ENCODE data around the gene UBTD1. TPM values are rescaled to one million over a fixed set of nuclear protein-coding genes. Genes with fewer than 3 reads are reported as not detected.

The UBTD1 gene
- total RNA-seq, 2 donors from 2014 or later, result 3.3 to 5.6 TPM

- no peak overlapping the region for H3K4me3 Mint-ChIP-seq
- peaks cover 8 to 20% of the 10 kb centered on the region in 2 donors for H3K27me3 Mint-ChIP-seq
- no peaks in the 10 kb centered on the region for H3K4me1 Mint-ChIP-seq (ENCODE audit: low read depth in 2 of 2)
- no peak overlapping the region for H3K27ac Mint-ChIP-seq
- no peaks in the 10 kb centered on the region for H3K9me3 Mint-ChIP-seq
- ATAC-seq (no peak), DNase-seq (ENCODE audit: low spot score) (no peak)
- H3K36me3 Mint-ChIP-seq, result no peaks in the 10 kb centered on the region
These were observed 13.2 kb downstream of the UBTD1 start for GRCh38 chr10:97511711-97512440.

DNA sequence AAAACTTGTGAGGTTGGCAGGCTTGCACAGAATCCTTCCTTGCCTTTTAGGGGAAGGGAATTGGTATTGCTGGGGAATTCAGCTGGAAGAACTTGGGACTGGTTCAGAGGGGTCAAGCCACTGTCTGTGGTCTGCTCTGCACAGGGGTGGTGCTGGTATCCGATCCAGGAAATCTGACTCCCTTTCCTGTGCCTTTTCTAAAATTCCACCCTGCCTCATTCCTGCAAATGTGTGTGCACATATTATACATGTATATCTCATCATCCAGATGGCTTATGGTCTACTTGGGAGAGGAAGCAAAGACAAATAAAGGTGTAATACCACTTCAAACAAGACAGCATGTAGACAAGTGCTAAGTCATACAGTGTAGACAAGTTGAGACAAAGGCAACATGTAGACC lies 14.3 kb downstream of the UBTD1 start:
- Mint-ChIP-seq H3K4me3 (no peak overlapping the region), H3K9me3 (no peaks in the 10 kb centered on the region), H3K27ac (no peak overlapping the region), H3K27me3 (peaks cover 8 to 20% of the 10 kb centered on the region in 2 donors), H3K4me1 (ENCODE audit: low read depth in 2 of 2) (peaks cover 0 to 3% of the 10 kb centered on the region in 2 donors), H3K36me3 (no peaks in the 10 kb centered on the region)
- DNase-seq (ENCODE audit: low spot score) (no peak), ATAC-seq (no peak)

DNA sequence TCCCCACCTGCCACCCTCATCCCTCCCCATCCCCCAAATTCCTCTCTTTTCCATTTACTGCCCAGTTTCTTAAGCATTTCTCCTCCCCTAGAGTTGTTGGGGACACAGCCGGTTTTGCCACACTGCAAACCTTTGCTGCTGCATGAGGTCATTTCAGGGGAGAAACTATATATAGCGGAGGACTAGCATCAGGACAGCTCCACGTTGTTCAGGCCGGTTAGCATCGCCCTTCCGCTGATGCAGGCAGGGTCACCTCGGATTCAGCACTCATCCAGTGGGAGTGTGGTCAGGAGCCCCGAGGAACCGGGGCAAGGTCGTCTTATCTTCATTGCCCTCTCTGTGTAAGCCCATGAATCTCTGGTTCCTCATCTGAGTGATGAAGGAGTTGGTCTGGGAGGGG lies 15.6 kb downstream of the UBTD1 start:
- Mint-ChIP-seq H3K4me3 (no peak overlapping the region), H3K27ac (no peak overlapping the region), H3K9me3 (no peaks in the 10 kb centered on the region), H3K27me3 (peaks cover 14 to 28% of the 10 kb centered on the region in 2 donors), H3K36me3 (no peaks in the 10 kb centered on the region), H3K4me1 (ENCODE audit: low read depth in 2 of 2) (peaks cover 0 to 3% of the 10 kb centered on the region in 2 donors)
- DNase-seq (ENCODE audit: low spot score) (no peak), ATAC-seq (no peak)

DNA sequence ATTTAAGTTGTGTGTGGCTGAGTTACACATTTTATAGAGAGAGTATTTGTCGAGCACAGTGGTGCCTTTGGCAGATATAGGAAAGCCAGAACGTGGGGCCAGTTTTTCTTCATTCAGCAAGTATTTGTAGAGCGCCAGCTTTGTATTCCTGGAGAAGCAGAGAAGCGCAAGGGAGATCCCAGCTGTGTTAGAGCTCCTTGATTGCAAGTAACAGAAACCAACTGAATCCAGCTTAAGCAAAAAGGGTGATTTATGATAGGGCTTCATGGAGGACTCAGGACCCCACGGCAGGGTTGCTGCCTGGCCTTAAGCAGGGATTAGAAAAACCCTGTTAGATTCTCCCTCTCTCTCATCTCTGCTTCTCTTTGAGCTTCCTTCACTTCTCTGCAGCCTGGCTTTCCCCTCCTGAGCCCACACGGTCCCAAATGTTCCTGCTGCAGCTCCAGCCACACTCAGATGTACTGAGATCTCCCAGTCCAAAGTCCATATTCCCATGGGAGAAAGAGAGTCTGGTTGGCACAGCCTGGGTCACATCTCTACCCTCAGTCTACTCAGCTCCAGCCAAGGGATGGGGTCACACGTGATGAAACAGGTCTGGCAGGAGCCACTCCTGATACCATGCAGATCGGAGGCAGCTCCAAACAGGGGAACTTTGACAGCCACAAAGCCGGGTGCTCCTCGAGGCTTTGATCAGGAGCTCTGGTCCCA lies 16.7 kb downstream of the UBTD1 start:
- no peak overlapping the region for H3K4me3 Mint-ChIP-seq
- peaks cover 16 to 28% of the 10 kb centered on the region in 2 donors for H3K27me3 Mint-ChIP-seq
- DNase-seq (ENCODE audit: low spot score) (no peak), ATAC-seq (no peak)
- no peak overlapping the region for H3K27ac Mint-ChIP-seq
- H3K4me1 Mint-ChIP-seq (ENCODE audit: low read depth in 2 of 2), result peaks cover 0 to 3% of the 10 kb centered on the region in 2 donors
- H3K36me3 Mint-ChIP-seq, result no peaks in the 10 kb centered on the region
- H3K9me3 Mint-ChIP-seq, result no peaks in the 10 kb centered on the region

DNA sequence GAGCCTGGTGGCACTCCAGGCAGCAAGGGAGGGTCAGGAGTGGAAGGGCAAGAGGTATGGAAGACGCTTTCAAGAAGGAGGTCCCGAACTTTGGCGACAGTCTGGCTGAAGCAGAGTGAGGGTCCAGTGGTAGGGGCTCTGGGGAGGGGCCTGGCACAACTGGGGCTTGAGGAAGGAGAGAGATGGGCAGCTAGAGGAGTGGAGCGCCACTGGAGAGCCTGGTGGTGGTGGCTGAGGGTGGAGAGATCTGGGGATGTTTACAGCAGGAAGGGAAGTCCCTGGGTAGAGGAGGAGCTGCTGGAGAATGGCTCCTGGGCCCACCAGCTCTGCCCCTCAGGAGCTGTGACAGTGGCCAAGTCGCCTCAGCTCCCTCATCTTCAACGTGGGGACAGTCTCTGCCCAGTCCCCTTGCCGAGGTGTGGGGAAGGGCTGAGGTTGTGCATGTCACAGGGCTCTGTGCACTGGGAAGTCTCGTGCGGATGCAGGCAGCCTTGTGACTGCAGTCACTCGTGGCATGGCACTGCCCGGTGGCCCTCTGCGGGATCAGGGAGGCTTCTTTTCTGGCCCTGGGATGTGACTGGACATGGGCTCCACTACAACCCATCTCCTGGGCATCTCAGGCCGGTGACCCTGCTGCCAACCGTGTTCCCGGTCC lies 18.5 kb downstream of the UBTD1 start:
- H3K4me3 Mint-ChIP-seq, result no peak overlapping the region
- ATAC-seq (no peak), DNase-seq (ENCODE audit: low spot score) (no peak)
- no peak overlapping the region for H3K27ac Mint-ChIP-seq
- H3K4me1 Mint-ChIP-seq (ENCODE audit: low read depth in 2 of 2), result peaks cover 0 to 3% of the 10 kb centered on the region in 2 donors
- H3K36me3 Mint-ChIP-seq, result no peaks in the 10 kb centered on the region
- no peaks in the 10 kb centered on the region for H3K9me3 Mint-ChIP-seq
- peaks cover 16 to 30% of the 10 kb centered on the region in 2 donors for H3K27me3 Mint-ChIP-seq

- Mint-ChIP-seq H3K27me3 (peaks cover 16 to 36% of the 10 kb centered on the region in 2 donors), H3K9me3 (no peaks in the 10 kb centered on the region), H3K27ac (no peak overlapping the region), H3K4me1 (ENCODE audit: low read depth in 2 of 2) (peaks cover 0 to 3% of the 10 kb centered on the region in 2 donors), H3K36me3 (no peaks in the 10 kb centered on the region), H3K4me3 (no peak overlapping the region)
- DNase-seq (ENCODE audit: low spot score) (no peak), ATAC-seq (no peak)
These were observed 19.1 kb downstream of the UBTD1 start for GRCh38 chr10:97517778-97518300.

DNA sequence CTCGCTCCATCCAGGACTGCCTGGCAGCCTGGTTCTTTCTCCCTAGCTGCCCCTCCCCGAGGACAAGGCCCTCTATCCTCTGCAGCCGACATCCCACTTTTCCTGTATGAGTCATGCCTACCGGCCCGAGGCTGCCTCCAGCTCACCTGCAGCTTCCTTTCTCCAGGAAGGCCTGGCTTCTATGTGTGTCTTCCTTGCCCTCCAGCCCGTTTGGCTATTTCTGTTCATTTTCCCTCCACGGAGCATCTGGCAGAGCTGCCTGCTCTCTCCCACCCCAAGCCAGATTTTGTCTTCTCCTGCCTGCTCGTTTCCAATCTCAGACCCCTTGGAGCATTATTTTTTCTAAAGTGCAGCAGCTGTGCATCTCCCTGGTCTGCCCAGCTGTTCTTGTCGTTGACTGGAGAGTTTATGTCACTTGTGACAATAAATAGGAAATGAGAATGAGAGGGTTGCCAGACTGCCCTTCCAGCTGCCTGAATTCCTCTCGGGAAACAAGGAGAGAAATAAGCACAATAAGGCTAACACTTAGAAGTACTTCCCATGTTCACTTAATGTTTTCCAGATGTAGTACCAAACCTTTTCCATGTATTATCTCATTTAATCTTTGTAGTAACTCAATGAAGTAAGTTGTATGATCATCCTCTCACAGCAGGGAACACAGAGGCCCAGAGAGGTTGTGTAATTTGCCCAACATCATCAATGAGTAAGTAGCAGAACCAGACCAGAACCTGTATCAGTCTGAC lies 19.7 kb downstream of the UBTD1 start:
- Mint-ChIP-seq H3K4me1 (ENCODE audit: low read depth in 2 of 2) (peaks cover 0 to 3% of the 10 kb centered on the region in 2 donors), H3K4me3 (no peak overlapping the region), H3K36me3 (no peaks in the 10 kb centered on the region), H3K27me3 (peaks cover 13 to 37% of the 10 kb centered on the region in 2 donors), H3K27ac (no peak overlapping the region), H3K9me3 (no peaks in the 10 kb centered on the region)
- DNase-seq (ENCODE audit: low spot score), result no peak
- no peak for ATAC-seq

DNA sequence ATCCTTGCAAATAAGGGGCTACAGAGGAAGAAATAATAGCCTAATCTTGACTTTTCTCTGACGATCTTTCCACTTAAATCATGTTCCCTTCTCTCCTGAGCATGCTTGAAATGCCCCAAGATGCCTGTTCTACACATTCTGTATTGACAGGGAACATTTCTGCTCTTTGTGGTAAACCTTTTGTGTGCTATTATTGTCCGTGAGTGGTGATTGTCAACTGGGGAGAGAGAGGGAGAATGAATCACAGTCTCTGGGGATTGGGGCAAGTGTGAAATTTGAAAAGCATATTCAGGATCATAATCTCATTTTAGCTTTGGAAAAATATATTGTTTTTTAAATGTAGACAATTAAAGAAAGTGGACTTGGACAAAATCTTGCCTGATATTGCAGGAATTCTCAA lies 20.6 kb downstream of the UBTD1 start:
- DNase-seq (ENCODE audit: low spot score) (no peak), ATAC-seq (no peak)
- H3K27ac Mint-ChIP-seq, result no peak overlapping the region
- no peaks in the 10 kb centered on the region for H3K9me3 Mint-ChIP-seq
- H3K27me3 Mint-ChIP-seq, result peaks cover 14 to 32% of the 10 kb centered on the region in 2 donors
- H3K4me3 Mint-ChIP-seq, result no peak overlapping the region
- H3K4me1 Mint-ChIP-seq (ENCODE audit: low read depth in 2 of 2), result peaks cover 0 to 3% of the 10 kb centered on the region in 2 donors
- H3K36me3 Mint-ChIP-seq, result no peaks in the 10 kb centered on the region

DNA sequence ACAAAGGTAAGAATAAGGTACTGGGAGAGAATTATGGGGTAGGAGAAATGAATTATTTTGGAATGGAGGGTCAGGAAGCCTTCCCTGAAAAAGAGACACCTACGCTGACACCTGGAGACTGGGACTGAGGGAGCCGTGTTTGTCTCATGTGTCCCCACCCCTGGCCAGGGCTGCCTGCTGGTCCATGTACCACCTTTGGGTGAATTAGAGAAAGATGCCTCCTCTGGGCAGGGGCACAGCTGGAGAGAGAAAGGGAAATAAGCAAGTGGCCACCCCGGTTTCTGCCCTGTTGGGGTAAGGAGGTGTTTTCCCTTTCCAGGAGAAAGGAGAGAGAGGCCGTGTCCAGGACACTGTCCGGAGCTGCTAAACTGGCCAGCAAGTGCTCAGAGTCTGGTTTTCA lies 21.8 kb downstream of the UBTD1 start:
- Mint-ChIP-seq H3K36me3 (no peaks in the 10 kb centered on the region), H3K4me3 (no peak overlapping the region), H3K9me3 (no peaks in the 10 kb centered on the region), H3K27me3 (peaks cover 14 to 23% of the 10 kb centered on the region in 2 donors), H3K27ac (no peak overlapping the region), H3K4me1 (ENCODE audit: low read depth in 2 of 2) (peaks cover 0 to 3% of the 10 kb centered on the region in 2 donors)
- DNase-seq (ENCODE audit: low spot score) (peak; percentile 50), ATAC-seq (no peak)

GRCh38 chr10:97520978-97521761 lies 22.4 kb downstream of the UBTD1 start:
- H3K4me3 Mint-ChIP-seq, result no peak overlapping the region
- ATAC-seq, result no peak
- no peaks in the 10 kb centered on the region for H3K9me3 Mint-ChIP-seq
- peaks cover 0 to 3% of the 10 kb centered on the region in 2 donors for H3K4me1 Mint-ChIP-seq (ENCODE audit: low read depth in 2 of 2)
- DNase-seq (ENCODE audit: low spot score), result no peak
- no peaks in the 10 kb centered on the region for H3K36me3 Mint-ChIP-seq
- no peak overlapping the region for H3K27ac Mint-ChIP-seq
- peaks cover 12 to 23% of the 10 kb centered on the region in 2 donors for H3K27me3 Mint-ChIP-seq

DNA sequence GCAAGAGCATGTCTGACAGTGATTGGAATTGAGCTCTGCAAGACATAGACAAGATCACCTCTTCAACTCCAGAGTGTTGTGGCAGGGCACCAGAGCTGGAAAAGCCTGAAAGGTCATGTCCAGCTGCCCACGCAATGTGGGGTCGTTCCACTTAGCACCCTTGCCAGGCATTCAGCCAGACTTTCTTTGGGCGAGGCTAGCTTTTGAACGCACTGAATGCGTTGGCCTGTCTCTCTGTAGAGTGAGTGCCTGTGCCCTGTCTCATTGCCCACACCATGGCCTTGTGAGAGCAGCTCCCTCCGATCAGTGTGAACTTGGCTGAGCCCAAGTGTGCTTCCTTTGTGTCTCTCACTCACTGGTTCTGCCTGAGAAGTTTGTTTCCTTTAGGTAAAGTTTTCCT lies 23.3 kb downstream of the UBTD1 start:
- H3K4me3 Mint-ChIP-seq, result no peak overlapping the region
- H3K27ac Mint-ChIP-seq, result no peak overlapping the region
- H3K27me3 Mint-ChIP-seq, result peaks cover 10 to 23% of the 10 kb centered on the region in 2 donors
- ATAC-seq, result no peak
- H3K36me3 Mint-ChIP-seq, result no peaks in the 10 kb centered on the region
- H3K9me3 Mint-ChIP-seq, result no peaks in the 10 kb centered on the region
- no peak for DNase-seq (ENCODE audit: low spot score)
- peaks cover 0 to 2% of the 10 kb centered on the region in 2 donors for H3K4me1 Mint-ChIP-seq (ENCODE audit: low read depth in 2 of 2)

DNA sequence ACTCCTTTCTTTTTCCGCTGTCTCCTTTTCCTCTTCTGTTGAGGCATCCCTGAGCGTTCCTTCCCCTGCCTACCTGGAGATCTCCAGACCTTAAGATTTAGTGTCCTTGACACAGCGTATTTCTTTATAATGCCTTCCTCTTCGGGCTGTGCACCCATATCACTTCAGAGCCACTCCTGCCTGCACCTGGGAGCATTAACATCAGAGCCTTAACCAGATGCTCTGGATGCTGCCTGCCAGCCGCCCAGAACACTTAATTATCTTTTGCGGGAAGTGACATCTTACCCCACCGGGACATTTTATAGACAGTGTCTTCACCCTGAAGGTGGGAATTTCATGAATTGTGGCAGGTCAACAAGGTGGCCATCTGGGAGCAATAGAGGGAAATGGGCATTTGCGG lies 24.2 kb downstream of the UBTD1 start:
- no peaks in the 10 kb centered on the region for H3K36me3 Mint-ChIP-seq
- H3K27me3 Mint-ChIP-seq, result peaks cover 10 to 23% of the 10 kb centered on the region in 2 donors
- H3K4me3 Mint-ChIP-seq, result no peak overlapping the region
- no peaks in the 10 kb centered on the region for H3K9me3 Mint-ChIP-seq
- H3K4me1 Mint-ChIP-seq (ENCODE audit: low read depth in 2 of 2), result no peaks in the 10 kb centered on the region
- ATAC-seq (no peak), DNase-seq (ENCODE audit: low spot score) (no peak)
- no peak overlapping the region for H3K27ac Mint-ChIP-seq

DNA sequence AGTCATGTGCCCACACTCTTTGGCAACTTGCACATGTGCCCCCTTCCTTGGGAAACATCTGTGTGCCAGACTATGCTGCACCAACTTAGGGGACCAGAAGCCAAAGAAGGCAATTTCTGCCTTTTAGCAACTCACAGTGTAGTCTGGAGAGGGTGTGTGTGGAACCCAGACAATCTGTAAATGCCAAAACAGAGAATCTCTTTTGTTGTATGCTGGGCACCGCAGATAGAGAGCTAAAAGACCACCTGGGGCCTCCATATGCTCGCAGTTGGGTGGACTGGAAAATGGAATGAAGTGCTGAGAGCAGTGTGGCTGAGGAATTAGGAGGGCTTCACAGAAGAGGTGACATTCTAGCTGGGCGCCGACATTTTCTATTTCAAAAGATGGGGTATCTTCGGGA lies 26.4 kb downstream of the UBTD1 start:
- no peaks in the 10 kb centered on the region for H3K4me1 Mint-ChIP-seq (ENCODE audit: low read depth in 2 of 2)
- no peaks in the 10 kb centered on the region for H3K9me3 Mint-ChIP-seq
- ATAC-seq (no peak), DNase-seq (ENCODE audit: low spot score) (no peak)
- no peak overlapping the region for H3K27ac Mint-ChIP-seq
- H3K27me3 Mint-ChIP-seq, result peaks cover 2 to 15% of the 10 kb centered on the region in 2 donors
- no peaks in the 10 kb centered on the region for H3K36me3 Mint-ChIP-seq
- H3K4me3 Mint-ChIP-seq, result no peak overlapping the region
